Heart left ventricle (tissue), 16 donors: Measurements from ENCODE around the gene UBA5. TPM values are rescaled to one million over a fixed set of nuclear protein-coding genes. Genes with fewer than 3 reads are reported as not detected.

Experiments used
- ATAC-seq, 4 donors: fragments of 200-7000 bp; cut with Tn5 transposase; one replicate each; pipeline ENCODE4 v1.9.1; 2020 to 2022; ENCODE audit warnings: moderate library complexity in 4 of 4, mild to moderate bottlenecking in 3 of 4, moderate number of reproducible peaks in 1 of 4
- DNase-seq, 5 donors: peaks; one replicate each; pipeline ENCODE4 v3.0.0-alpha.2; 2020
- H3K27ac ChIP-seq, 12 donors: fragments of 200-600 bp; sonication (generic) in 4 of 12; one replicate each; pipeline versions ENCODE4 v1.5.0 to v1.8.0; 2016 to 2022; ENCODE audit warnings: mild to moderate bottlenecking in 2 of 12
- H3K27me3 ChIP-seq, 9 donors: fragments of 200-600 bp; sonication (generic) in 2 of 9; one replicate each; pipeline versions ENCODE4 v1.5.1 to v1.8.0; 2016 to 2022; ENCODE audit warnings: mild to moderate bottlenecking in 3 of 9
- H3K36me3 ChIP-seq, 9 donors: fragments of 200-600 bp; sonication (generic) in 2 of 9; one replicate each; pipeline versions ENCODE4 v1.5.0 to v1.8.0; 2018 to 2022; ENCODE audit warnings: mild to moderate bottlenecking in 2 of 9
- H3K4me1 ChIP-seq, 12 donors: fragments of 200-600 bp; sonication (generic) in 4 of 12; one replicate each; pipeline versions ENCODE4 v1.5.0 to v1.8.0; 2016 to 2022; ENCODE audit warnings: mild to moderate bottlenecking in 3 of 12
- H3K4me3 ChIP-seq, 12 donors: fragments of 200-600 bp; sonication (generic) in 4 of 12; one replicate each; pipeline versions ENCODE4 v1.5.0 to v1.8.0; 2017 to 2022; ENCODE audit warnings: mild to moderate bottlenecking in 9 of 12, moderate library complexity in 4 of 12
- H3K9me3 ChIP-seq, 12 donors: fragments of 200-600 bp; sonication (generic) in 4 of 12; one replicate each; pipeline versions ENCODE4 v1.5.0 to v1.8.0; 2016 to 2022; ENCODE audit warnings: mild to moderate bottlenecking in 1 of 12
- POLR2A ChIP-seq, 2 donors: fragments of 450-650 bp; IDR thresholded peaks; one replicate each; pipeline ENCODE4 v1.6.1; 2017; ENCODE audit warnings: antibody characterized with exemption in 2 of 2, mild to moderate bottlenecking in 2 of 2, moderate library complexity in 2 of 2
- WGBS, 4 donors: extraction: QIAGEN DNeasy Blood & Tissue Kit in 2 of 4; methylation state at CpG; one replicate each; pipeline versions ENCODE4 v1.1.5 to v1.1.7; 2013 to 2018; 5-methylcytosine and 5-hydroxymethylcytosine counted together
- intact Hi-C, 10 donors: fragments of 100-400 bp; cut with DNase I; formaldehyde crosslinking; loops; one replicate each; pipeline versions ENCODE4 v1.11.1 to v1.14.2; 2022
- polyA plus RNA-seq, 2 donors: library from polyadenylated mRNA; stranded (reverse); fragments of 200-250 nt; gene quantifications; one replicate each; pipeline ENCODE4 v1.2.3, GENCODE V29; 2013
- total RNA-seq, 9 donors: library from RNA; depleted of rRNA in 2 of 9; stranded (reverse); fragments of >200 nt in 2 of 9; fragmentation: NEBNext Ultra II Directional in 3 of 9; extraction: Animal tissue kit (Norgen Biotek cat#: 25700) in 3 of 9; gene quantifications; one replicate each; pipeline versions ENCODE4 v1.1.0 to v1.2.4, GENCODE V29; 2016 to 2023
- TF ChIP-seq, protein P1 (sequence below), 12 donors: fragments of 200-600 bp; sonication (generic) in 4 of 12; IDR thresholded peaks; one replicate each; pipeline versions ENCODE4 v1.5.0 to v1.8.0; 2018 to 2022; ENCODE audit warnings: antibody characterized with exemption in 12 of 12, mild to moderate bottlenecking in 5 of 12
- donor health status: ischemic (EF 13 %, LVEDD 7.1; RV severe dilation, severe dysfunction).
- donor health status: healthy with polysubstance abuse.
- donor health status: DM: no; HTN: yes; CAD: no.
- donor health status: DM: no; HTN: no; CAD: no.
- donor health status: ischemic (EF 25% LVEDD 6.9; RV normal size, moderate dysfunction).
- donor health status: ischemic (EF 25% LVEDD 5.7; RV mildly dilated, moderate dysfunction).
- donor health status: healthy.
- donor health status: DM: yes; HTN: yes; CAD: no.
- donor health status: ischemic (EF 35%, LVEDD 5.7; RV mildly dilated, moderate dysfunction).
- donor health status: nonischemic (EF 11% LVEDD 7.7; RV severe dilation, severe dysfunction).
- donor health status: DM: yes; HTN: yes; CAD: no.
- donor health status: PGD.
- donor health status: ischemic (EF 29% LVEDD 5.4; RV normal size, mild dysfunction).
- donor health status: nonischemic (EF 23%, LVEDD 6.1; RV moderate dilation, normal function).

The UBA5 gene
- total and polyA plus RNA-seq, 11 donors, result 25.3 to 59.1 (median 32.0) TPM

DNA sequence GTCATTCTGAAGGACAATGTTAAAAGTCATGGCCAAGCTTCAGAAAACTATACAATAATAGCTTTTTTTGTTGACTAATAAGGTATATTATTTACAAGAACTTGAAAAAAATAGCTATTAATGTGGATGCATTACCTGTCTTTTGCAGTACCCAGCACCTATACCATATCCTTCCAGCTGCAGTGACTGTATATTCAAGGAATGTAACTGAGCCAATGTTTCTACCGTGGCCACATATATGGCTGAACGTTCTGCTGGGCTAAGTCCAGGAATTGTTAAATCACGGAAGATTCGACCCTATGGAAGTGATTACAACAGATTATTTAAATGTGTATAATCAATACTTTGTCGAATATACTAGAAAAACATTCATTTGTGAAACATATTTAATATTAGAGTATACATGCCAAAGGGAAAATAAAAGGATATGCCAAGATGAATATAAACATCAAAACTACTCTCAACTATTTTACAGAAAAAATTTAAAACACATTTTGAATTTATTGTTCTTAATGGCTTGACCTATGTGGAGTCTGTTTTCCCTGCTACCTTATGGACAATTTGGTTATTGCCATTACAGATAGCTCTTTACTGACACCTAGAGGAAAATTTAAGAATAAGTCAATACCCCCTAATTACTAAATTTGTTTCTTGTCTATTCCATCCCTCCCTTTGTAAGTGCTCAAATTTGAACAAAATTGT, 18.1 kb upstream of the UBA5 start:
- Histone ChIP-seq H3K27me3 (no peaks in the 10 kb centered on the region), H3K4me3 (no peak overlapping the region), H3K4me1 (peaks cover 0 to 6% (median 0%) of the 10 kb centered on the region in 12 donors), H3K27ac (no peak overlapping the region), H3K36me3 (peaks cover 0 to 54% (median 23%) of the 10 kb centered on the region in 9 donors), H3K9me3 (no peaks in the 10 kb centered on the region)
- no peak for DNase-seq
- intact Hi-C loops, result loop anchor here (1.0 to 10.0 kb wide), 4 partner anchors 105 to 287 kb away; no protein-coding TSS in a partner anchor
- TF ChIP-seq, protein P1, sequence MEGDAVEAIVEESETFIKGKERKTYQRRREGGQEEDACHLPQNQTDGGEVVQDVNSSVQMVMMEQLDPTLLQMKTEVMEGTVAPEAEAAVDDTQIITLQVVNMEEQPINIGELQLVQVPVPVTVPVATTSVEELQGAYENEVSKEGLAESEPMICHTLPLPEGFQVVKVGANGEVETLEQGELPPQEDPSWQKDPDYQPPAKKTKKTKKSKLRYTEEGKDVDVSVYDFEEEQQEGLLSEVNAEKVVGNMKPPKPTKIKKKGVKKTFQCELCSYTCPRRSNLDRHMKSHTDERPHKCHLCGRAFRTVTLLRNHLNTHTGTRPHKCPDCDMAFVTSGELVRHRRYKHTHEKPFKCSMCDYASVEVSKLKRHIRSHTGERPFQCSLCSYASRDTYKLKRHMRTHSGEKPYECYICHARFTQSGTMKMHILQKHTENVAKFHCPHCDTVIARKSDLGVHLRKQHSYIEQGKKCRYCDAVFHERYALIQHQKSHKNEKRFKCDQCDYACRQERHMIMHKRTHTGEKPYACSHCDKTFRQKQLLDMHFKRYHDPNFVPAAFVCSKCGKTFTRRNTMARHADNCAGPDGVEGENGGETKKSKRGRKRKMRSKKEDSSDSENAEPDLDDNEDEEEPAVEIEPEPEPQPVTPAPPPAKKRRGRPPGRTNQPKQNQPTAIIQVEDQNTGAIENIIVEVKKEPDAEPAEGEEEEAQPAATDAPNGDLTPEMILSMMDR (IDR thresholded peaks at IDR 0.05), result peak; percentile 65 to 90 (median 82)
- TF ChIP-seq POLR2A (IDR thresholded peaks at IDR 0.05), result no peak
- ATAC-seq, result peak in 2 of 4 donors; percentile 57 to 76
- WGBS, 4 donors, result 62 to 68% (median 65%) methylated on average over 5 of the region's 5 CpGs

DNA sequence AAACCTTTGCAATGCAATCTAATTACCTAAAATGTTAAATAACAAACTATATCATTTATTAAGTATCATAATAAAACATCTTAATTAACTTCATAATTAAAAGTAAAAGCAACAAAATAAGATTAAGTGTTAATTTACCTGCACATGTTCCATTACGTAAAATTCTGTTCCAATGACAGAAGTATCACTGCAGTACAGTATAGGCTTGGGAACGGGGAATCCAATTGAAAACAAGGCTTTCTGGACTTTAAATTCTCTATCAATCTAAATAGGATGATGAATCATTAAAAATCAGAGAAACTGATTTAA, 17.6 kb upstream of the UBA5 start:
- Histone ChIP-seq H3K27ac (no peak overlapping the region), H3K4me3 (no peak overlapping the region), H3K36me3 (peaks cover 0 to 49% (median 23%) of the 10 kb centered on the region in 9 donors), H3K27me3 (no peaks in the 10 kb centered on the region), H3K4me1 (peaks cover 0 to 6% (median 0%) of the 10 kb centered on the region in 12 donors), H3K9me3 (no peaks in the 10 kb centered on the region)
- TF ChIP-seq, protein P1 (IDR thresholded peaks at IDR 0.05), result peak in 1 of 12 donors; percentile 35
- no peak for TF ChIP-seq POLR2A (IDR thresholded peaks at IDR 0.05)
- ATAC-seq (no peak), DNase-seq (no peak)
- intact Hi-C loops, result loop anchor here in 9 of 10 donors (1.0 to 10.0 kb wide), 4 partner anchors 106 to 288 kb away; no protein-coding TSS in a partner anchor
- 58 to 66% (median 64%) methylated on average over 2 of the region's 2 CpGs for WGBS, 4 donors

GRCh38 chr3:132643366-132643765, 16.8 kb upstream of the UBA5 start:
- H3K27me3 ChIP-seq, result no peaks in the 10 kb centered on the region
- peak in 2 of 4 donors; percentile 25 to 34 for ATAC-seq
- no peaks in the 10 kb centered on the region for H3K9me3 ChIP-seq
- no peak overlapping the region for H3K27ac ChIP-seq
- peaks cover 0 to 40% (median 20%) of the 10 kb centered on the region in 9 donors for H3K36me3 ChIP-seq
- DNase-seq, result peak in 1 of 5 donors; percentile 4
- WGBS, 4 donors, result 73 to 91% (median 79%) methylated on average over 2 of the region's 2 CpGs
- TF ChIP-seq, protein P1 (IDR thresholded peaks at IDR 0.05), result no peak
- no peak for TF ChIP-seq POLR2A (IDR thresholded peaks at IDR 0.05)
- intact Hi-C loops, result loop anchor here in 7 of 10 donors (2.0 to 10.0 kb wide), 3 partner anchors 107 to 289 kb away; no protein-coding TSS in a partner anchor
- H3K4me1 ChIP-seq, result peaks cover 0 to 10% (median 0%) of the 10 kb centered on the region in 12 donors
- no peak overlapping the region for H3K4me3 ChIP-seq

DNA sequence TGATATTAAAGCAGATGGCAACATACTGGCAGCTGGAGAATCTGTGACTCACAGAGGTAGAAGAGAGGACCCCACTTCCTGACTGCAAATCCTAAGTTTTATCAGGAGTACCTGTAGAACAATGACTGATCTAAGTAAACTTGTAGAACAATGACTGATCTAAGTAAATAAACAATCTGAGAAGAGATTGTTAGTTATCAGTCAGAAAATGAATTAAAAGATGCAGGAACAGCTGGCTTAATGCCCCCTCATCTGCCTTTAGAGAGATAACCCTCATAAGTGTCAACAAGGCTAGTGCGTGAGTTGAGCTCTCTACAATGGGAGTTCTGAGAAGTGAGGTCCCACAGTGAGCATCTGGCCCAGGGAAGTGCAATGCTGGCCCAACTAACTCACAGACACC, 15.1 kb upstream of the UBA5 start:
- intact Hi-C loops, result loop anchor here in 2 of 10 donors (5.0 to 10.0 kb wide), 2 partner anchors 290 to 293 kb away; no protein-coding TSS in a partner anchor
- DNase-seq, result no peak

More for the DNA sequence above, 15.1 kb upstream of the UBA5 start:
- no peak for TF ChIP-seq POLR2A (IDR thresholded peaks at IDR 0.05)
- TF ChIP-seq, protein P1 (IDR thresholded peaks at IDR 0.05), result no peak
- 59 to 83% (median 74%) methylated on average over 1 of the region's 1 CpG for WGBS, 4 donors
- H3K36me3 ChIP-seq, result peaks cover 0 to 23% (median 10%) of the 10 kb centered on the region in 9 donors
- no peak overlapping the region for H3K4me3 ChIP-seq
- no peak overlapping the region for H3K27ac ChIP-seq
- H3K27me3 ChIP-seq, result no peaks in the 10 kb centered on the region
- ATAC-seq, result peak in 1 of 4 donors; percentile 60
- H3K9me3 ChIP-seq, result no peaks in the 10 kb centered on the region
- peaks cover 0 to 19% (median 1%) of the 10 kb centered on the region in 12 donors for H3K4me1 ChIP-seq
